ENCODE results near the gene ADSL.

ADSL gene

DNA sequence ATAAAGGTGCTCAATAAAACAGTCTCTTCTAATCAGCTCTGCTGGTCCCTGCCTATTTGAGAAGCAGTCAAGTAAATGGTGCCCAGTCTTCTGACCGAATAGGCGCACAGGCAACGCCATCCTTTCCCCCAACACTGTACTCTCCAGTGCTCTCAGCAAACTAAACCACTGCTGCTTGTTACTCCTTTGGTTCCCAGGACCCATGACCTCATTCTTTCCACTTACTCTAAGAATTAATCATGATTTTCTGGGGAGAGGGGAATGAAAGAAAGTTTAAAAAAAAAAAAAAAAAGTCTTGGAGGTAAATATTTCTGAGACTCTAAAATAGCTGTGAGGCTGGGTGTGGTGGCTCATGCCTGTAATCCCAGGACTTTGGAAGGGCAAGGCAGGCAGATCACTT lies 87.8 kb downstream of the ADSL start:
- FAIRE-seq (no peak), DNase-seq (ENCODE audit: insufficient read length, low spot score) (no peak)

DNA sequence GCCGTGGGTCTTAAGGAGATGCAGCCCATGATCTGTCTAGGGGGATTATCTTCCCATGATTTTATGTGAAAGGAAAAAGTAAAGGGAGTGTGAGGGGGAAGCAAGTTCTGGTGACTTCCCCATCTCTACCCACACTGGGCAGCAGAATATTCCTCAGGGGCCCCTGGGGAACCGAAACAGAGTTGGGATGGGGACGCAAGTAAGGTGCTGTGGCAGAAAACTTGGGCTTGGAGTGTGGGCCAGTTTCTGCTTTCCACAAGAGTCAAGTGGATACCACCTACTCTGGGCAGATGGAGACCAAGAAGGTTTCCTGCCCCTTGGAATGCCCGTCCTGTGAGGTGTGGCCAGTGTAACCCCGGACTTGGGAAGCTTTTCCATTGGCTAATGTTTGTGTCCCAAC lies 88.4 kb downstream of the ADSL start:
- FAIRE-seq (peak; percentile 48), DNase-seq (ENCODE audit: insufficient read length, low spot score) (no peak)

DNA sequence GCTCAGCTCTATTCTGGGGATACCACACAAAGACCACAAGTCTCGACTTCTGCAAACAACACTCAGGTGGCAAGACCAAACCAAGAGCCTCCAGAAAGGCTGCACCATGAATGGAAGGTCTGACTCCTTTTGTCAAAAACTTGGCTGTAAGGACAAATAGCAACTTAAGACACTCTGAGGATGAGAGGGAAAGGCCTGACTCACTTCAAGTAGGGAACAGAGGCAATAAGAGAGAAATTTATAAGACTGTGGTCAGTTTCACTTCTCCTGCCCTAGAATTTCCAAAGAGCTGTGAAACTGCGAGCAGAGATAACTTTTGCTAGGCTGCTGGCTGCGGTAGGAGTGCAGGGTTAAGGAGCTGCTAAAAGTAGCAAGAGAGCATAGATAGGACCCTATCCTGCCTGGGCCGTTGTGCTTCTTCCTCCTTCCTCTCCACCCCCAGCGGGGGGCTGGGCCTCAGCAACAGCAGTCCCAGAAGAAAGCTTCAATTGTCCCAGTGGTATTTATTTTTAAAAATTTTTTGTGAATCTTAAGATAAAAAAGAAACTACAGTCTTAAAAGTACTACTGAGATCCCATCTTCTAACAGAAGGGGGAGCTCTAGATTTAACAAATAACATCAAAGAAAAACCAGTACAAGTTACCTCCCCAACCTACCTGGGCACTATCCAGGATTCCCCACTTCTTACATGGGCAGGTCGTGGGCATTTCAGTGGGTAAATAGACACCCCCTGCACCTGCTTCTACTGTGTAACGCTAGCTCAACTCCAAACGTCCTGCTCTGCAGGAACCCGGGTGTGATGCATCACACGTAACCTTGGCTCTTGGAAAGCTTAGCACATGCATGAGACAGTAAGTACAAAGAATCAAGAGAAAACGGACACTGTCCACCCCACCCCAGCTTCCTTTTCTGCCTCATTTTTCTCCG lies 90.5 kb downstream of the ADSL start:
- FAIRE-seq, result peak; percentile 98
- no peak for DNase-seq (ENCODE audit: insufficient read length, low spot score)

Measured in GM19239 (cell line).